ENCODE data around the gene FAR1.
"Not testable (repeated sequence)": the region's sequence is repeated elsewhere in the genome, so short reads cannot be mapped to it uniquely, and the experiment has no call there.

FAR1 gene

GRCh38 chr11:13637125-13638069 lies 31.1 kb upstream of the FAR1 start:
- no peak for TF ChIP-seq CTCF (IDR thresholded peaks at IDR 0.05; ENCODE audit: insufficient read depth, missing control alignments)
- DNase-seq (ENCODE audit: insufficient read length, low spot score): no peak
- no peak for FAIRE-seq

- no peak for TF ChIP-seq CTCF (IDR thresholded peaks at IDR 0.05; ENCODE audit: insufficient read depth, missing control alignments)
- FAIRE-seq (no peak), DNase-seq (ENCODE audit: insufficient read length, low spot score) (no peak)
Observed at GRCh38 chr11:13638422-13638821, 30.0 kb upstream of the FAR1 start.

- no peak for DNase-seq (ENCODE audit: insufficient read length, low spot score)
- no peak for TF ChIP-seq CTCF (IDR thresholded peaks at IDR 0.05; ENCODE audit: insufficient read depth, missing control alignments)
- FAIRE-seq: no peak
Observed at GRCh38 chr11:13644997-13645687, 23.3 kb upstream of the FAR1 start.

- DNase-seq (ENCODE audit: insufficient read length, low spot score) (no peak), FAIRE-seq (no peak)
Observed at GRCh38 chr11:13647391-13647790, 21.1 kb upstream of the FAR1 start.

GRCh38 chr11:13649619-13650018 lies 18.8 kb upstream of the FAR1 start:
- TF ChIP-seq CTCF (IDR thresholded peaks at IDR 0.05; ENCODE audit: insufficient read depth, missing control alignments): no peak
- DNase-seq (ENCODE audit: insufficient read length, low spot score) (no peak), FAIRE-seq (no peak)

More at GRCh38 chr11:13647391-13647790, 21.1 kb upstream of the FAR1 start:
- no peak for TF ChIP-seq CTCF (IDR thresholded peaks at IDR 0.05; ENCODE audit: insufficient read depth, missing control alignments)

GRCh38 chr11:13651515-13651914 lies 17.0 kb upstream of the FAR1 start:
- FAIRE-seq; DNase-seq (ENCODE audit: insufficient read length, low spot score): not testable (repeated sequence)

- no peak for TF ChIP-seq CTCF (IDR thresholded peaks at IDR 0.05; ENCODE audit: insufficient read depth, missing control alignments)
- no peak for DNase-seq (ENCODE audit: insufficient read length, low spot score)
- no peak for FAIRE-seq
Observed at GRCh38 chr11:13661074-13661623, 7.3 kb upstream of the FAR1 start.
